ENCODE data around the gene RNF212.
A peak's percentile ranks its signal among the peaks of the same experiment; 100 is the strongest.
"Not testable (repeated sequence)": the region's sequence is repeated elsewhere in the genome, so short reads cannot be mapped to it uniquely, and the experiment has no call there.

Gene RNF212

GRCh38 chr4:1046581-1047011, 66.8 kb downstream of the RNF212 start:
- not testable (repeated sequence) for DNase-seq

- DNase-seq = no peak
Measured at GRCh38 chr4:1045595-1046201, 67.7 kb downstream of the RNF212 start.

GRCh38 chr4:1045193-1045594, 68.2 kb downstream of the RNF212 start:
- no peak for DNase-seq

DNA sequence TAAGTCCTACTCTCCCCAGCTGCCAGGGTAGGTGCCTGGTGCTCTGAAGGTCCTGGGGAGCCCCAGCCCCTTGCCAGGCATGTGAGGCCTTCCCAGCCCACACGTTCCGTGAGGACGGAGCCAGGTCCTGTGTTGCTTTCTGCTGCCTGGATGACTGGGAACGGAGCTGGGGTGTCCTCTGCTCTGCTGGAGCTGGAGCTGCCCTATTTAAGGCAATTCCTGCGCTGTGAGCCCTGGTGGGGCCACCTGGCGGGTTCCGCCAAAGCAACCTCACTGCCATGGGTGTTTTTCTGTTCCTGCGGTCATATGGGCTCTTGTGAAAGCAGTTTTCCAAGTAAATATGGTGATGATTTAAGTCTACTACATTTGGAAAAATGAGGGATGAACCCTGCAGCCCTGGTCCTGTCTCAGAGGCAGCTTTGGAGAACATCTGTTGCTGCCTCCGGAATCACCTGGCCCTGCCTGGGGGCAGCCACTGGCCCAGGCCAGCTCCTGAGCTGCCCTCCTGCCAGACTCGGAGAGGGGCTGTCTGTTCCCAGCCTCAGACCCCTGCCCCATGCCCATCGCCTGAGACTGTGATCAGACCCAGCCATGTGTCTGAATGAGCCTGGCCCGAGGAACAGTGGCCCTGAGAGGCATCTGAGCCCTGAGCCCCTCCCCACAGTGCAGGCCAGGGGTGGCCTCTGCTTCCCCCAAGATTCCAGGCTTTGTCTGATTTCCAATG, 68.7 kb downstream of the RNF212 start:
- DNase-seq = no peak

- DNase-seq = peak; percentile 91
Measured at GRCh38 chr4:1043651-1044468, 69.5 kb downstream of the RNF212 start.

DNA sequence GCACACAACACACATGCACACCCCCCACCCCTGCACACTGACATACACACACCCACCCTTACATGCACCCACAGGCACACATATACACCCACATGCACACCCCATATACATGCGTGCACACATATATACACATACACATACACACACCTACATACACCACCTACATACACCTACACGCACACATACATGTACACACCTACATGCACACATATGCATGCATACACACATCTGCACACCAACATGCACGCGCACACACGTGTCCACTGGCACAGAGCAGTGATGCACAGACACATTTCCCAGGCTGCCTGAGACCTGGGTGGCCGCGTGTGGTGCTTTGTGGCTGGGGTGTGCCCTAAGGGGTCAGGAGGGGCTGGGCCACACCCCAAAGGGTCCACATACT, 70.2 kb downstream of the RNF212 start:
- no peak for DNase-seq

GRCh38 chr4:1042352-1043055, 70.9 kb downstream of the RNF212 start:
- no peak for DNase-seq

DNA sequence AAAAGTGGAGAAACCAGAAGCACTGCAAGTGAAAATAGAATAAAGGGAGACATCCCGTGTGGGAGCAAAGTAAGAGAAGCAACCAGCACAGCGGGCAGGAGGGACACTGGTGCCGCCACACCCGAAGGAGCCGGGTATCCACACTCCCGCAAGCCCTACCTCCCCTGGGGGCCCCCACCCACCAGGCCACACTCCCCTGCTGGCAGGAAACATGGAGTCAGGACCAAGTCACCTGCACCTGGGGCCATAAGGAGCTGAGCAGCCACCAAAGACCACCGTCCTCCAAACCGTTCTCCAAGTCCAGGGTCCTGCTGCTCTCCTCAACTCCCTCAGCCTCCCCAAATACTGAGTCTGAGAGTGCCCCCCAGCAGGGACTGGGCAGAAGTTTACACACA, 71.4 kb downstream of the RNF212 start:
- no peak for DNase-seq

DNA sequence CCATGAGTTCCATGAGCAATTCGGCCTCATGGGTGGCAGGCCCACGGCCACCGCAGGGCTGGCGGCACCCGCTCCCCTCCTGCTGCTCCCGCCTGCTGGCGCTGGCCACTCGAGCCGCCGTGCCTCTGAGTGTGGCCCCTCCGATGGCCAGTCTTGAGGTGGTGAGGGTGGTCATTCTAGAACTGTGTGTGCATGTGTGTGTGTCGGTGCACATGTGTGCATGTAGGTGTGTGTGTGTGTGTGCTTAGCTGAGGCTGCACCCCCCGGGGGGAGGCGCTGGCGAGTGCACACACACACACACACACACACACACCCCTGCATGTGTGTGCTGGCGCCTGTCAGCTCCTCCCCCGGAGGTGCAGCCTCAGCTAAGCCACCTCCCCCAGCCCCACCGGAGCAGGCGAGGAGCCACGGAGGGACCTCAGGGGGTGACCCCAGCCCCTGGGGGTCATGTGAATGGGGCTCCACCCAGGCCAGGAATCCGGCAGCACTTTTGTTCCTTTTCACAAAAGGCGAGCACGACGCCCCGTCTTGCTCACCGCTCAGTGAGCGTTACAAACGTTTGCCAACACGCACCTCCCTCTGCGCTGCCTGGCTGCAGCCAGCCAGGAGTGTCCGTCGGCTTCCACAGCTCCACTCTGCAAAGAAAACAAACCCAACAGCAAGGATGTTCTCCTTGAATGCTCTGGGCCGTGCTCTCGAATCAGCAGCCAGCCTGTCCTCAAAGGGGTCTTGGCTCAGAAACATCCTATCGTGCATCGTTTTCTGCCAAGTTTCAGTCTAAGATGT, 72.0 kb downstream of the RNF212 start:
- no peak for DNase-seq

- no peak for DNase-seq
Measured at GRCh38 chr4:1040344-1041146, 72.8 kb downstream of the RNF212 start.

DNA sequence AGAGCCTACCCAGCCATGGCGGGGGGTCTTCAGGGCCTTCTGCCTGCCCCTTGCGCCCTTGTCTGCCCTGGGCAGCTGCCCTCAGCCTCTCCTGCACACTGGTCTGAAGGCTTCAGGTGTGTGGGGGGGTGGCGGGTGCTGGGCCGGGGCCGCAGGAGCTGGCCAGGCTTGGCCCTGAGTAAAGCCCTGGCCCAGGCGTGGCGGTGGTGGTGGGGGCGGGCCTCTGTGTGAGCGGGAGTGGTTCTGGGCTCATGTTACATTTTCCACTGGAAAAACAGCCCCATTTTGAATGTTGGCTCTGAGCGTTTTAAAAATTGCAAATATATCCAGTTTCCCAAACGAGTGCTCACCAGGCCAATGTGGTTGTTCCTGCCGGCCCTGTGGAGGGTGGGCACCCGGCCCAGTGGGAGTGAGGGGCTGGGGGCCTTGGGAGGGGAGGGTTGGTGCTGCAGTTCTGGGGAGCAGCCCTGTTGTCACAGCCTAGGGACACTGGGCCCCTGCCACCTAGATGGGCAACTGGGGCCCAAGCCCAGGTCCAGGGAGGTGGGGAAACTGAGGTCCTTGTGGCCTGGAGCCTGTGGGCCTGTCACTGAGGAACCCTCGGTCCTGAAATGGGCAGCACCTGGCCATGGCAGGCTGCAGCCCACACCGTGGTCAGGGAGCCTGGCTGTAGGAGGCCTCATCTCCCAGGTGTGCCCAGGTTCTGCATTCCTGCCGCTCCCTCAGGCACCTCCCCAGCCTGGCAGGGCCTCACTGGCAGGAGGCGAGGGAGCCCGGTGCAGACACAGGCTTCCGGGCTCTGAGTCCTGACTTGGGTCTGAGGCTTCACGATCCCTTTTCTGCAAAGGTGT, 73.6 kb downstream of the RNF212 start:
- no peak for DNase-seq

DNA sequence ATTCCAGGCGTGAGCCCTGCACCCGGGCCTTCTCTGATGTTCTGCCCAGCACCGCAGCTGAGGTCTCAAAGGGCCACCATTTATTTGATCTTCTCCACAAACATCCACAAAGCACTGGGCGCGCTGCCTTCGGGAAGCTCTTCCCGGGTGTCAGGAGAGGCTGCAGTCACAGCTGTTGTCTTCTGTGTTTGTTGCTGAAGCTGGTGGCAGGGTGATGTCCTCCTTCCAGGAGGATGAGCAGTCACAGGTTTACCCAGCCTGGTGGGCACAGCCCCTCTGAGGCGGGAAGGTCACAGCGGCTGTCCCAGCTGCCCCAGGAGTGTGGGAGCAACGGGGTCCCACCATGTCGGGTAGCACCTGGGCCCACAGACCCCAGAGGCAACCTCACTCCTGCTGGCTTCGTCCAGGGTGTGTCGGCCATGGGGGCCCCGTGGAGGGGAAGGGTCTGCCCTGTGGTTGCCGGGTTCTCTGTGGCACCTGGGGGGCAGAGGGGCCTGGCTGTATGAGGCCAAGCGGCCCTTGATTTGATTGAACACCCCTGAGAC, 74.3 kb downstream of the RNF212 start:
- DNase-seq = no peak

- no peak for DNase-seq
Measured at GRCh38 chr4:1036976-1037810, 76.2 kb downstream of the RNF212 start.

- DNase-seq = no peak
Measured at GRCh38 chr4:1036095-1036494, 77.3 kb downstream of the RNF212 start.

GRCh38 chr4:1035510-1035909, 77.9 kb downstream of the RNF212 start:
- DNase-seq = no peak

DNA sequence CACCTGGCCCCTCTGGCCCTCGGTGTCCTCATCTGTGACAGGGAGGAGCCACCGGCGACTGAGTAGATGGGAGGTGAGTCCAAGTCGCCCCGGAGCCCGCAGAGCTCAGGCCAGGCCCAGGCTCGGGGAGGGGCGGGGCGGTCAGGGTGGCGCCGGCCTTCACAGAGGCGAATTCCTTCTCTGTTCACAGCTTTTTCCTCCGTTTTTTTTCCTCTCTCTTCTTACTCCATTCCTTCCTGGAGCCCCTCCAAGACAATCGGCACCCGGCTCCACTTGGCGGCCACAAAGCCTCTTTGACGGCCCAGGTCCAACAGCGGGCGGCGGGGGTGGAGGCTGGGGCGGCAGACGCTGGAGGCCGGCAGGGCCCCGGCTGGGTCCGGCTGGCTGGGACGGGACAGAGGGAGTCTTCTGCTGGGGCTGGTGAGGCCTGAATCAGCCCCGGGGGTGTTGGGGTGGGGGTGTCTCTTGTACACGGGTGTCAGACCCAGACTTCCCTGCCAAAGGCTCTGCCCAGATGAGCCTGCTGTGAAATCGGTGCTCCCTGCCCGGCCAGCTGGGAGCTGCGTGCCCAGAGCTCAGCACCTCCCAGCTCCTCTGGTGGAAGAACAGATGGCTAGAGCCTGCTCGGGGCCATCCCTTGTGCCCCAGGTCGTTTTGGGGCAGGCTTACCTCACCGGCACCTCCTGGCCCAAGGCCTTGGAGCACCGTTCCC, 79.4 kb downstream of the RNF212 start:
- DNase-seq = no peak

- no peak for DNase-seq
Measured at GRCh38 chr4:1032861-1033260, 80.5 kb downstream of the RNF212 start.

DNA sequence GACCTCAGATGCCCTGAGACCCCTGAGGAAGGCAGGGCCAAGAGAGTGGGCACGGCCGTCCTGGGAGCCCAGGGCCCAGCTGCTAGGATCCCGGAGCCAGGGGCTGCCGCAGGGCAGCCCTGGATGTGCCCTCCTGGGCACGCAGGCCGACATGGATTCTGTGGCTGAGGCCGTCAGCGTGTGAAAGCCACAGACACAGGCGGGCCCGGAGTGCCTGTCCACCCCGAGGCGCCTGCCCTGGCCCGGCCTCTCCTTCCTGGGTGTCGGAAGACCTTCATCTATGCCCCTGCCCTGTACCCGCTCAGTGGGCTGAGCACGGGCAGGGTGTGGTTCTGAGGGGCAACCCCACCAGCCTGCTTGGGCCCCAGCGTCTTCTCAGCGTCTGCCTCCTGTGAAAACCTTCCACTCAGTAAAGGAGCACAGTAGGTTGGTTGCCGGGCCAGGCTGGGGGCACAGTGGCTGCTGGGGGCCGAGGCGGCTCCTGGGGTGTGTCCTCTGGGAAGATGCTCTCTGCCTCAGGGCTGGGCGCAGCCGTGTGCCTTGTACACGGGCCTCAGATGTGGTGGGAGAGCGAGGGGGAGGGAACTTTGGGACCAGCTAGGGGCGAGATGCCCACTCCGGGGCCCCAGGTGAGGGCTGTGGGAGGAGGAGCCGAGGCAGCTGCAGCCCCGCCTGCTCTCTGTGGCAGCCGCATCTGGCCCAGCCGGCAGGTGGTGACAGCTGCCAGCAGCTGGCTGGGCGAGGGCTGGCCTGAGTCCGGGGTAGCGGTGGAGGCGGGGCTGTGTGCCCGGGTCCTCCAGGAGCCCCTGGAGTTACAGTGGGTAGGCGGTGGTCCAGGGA, 81.2 kb downstream of the RNF212 start:
- no peak for DNase-seq

All from MV-4-11 (cell line).